GM12892 (cell line): Measurements from ENCODE around the gene DSCAML1.

Experiments used
- POLR2A ChIP-seq: IDR thresholded peaks from 2 replicates; pipeline ENCODE4 v1.6.1; 2011; ENCODE audit warnings: low read depth, low read length, control low read depth
- TAF1 ChIP-seq: IDR thresholded peaks from 2 replicates; pipeline ENCODE4 v1.6.1; 2011; ENCODE audit warnings: low read depth, mild to moderate bottlenecking, control low read depth, low read length, borderline replicate concordance

DNA sequence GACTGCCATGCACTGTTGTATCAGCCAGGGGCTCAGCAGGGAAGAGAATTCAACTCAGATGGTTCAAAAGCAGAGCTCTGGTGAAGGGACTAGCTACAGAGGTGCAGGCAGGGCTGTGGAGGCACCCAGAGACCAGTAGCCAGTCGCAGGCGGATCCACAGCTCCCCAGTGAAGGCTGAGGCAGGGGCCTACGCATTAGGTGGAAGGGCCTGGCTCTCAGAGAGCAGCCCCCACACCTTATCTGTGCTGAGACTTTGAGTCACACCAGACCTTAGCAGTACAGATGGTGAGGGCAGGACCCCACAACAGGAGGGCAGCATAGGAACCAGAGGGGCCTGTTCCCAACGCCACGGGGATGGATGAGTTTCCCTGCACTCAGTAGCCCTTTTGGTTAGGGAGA, 189.6 kb downstream of the DSCAML1 start:
- TF ChIP-seq TAF1 (no peak), POLR2A (no peak)
